Endothelial cell (in vitro differentiated cells): ENCODE results near the gene CYP2B6. TPM values are rescaled to one million over a fixed set of nuclear protein-coding genes. Genes with fewer than 3 reads are reported as not detected.

ENCODE experiments used
- DNase-seq: peaks from one replicate; pipeline ENCODE4 v3.0.0; 2021; ENCODE audit warnings: low spot score
- H3K27ac Mint-ChIP-seq: one replicate; pipeline ENCODE4 v1.8.0; 2021; ENCODE audit warnings: mixed read lengths, inconsistent platforms; ENCODE audit not compliant: unreplicated experiment
- H3K27me3 Mint-ChIP-seq: one replicate; pipeline ENCODE4 v1.8.0; 2021; ENCODE audit warnings: mild to moderate bottlenecking, moderate library complexity, mixed read lengths, inconsistent platforms; ENCODE audit not compliant: unreplicated experiment
- H3K36me3 Mint-ChIP-seq: one replicate; pipeline ENCODE4 v1.8.0; 2021; ENCODE audit warnings: mild to moderate bottlenecking, low read depth, mixed read lengths, inconsistent platforms; ENCODE audit not compliant: unreplicated experiment
- H3K4me1 Mint-ChIP-seq: one replicate; pipeline ENCODE4 v1.8.0; 2021; ENCODE audit warnings: mild to moderate bottlenecking, mixed read lengths, inconsistent platforms; ENCODE audit not compliant: unreplicated experiment
- H3K4me3 Mint-ChIP-seq: one replicate; pipeline ENCODE4 v1.8.0; 2021; ENCODE audit warnings: mild to moderate bottlenecking, mixed read lengths, inconsistent platforms; ENCODE audit not compliant: unreplicated experiment
- H3K9me3 Mint-ChIP-seq: one replicate; pipeline ENCODE4 v1.8.0; 2021; ENCODE audit warnings: mixed read lengths, inconsistent platforms; ENCODE audit not compliant: unreplicated experiment
- total RNA-seq: library from RNA; stranded (reverse); fragmentation: NEBNext Ultra II Directional; extraction: Animal tissue kit (Norgen Biotek cat#: 25700); gene quantifications from one replicate; pipeline ENCODE4 v1.2.1, GENCODE V29; 2021; ENCODE audit not compliant: unreplicated experiment
- TF ChIP-seq, protein P1 (sequence below): fragments of 200-600 bp; sonication (generic); IDR thresholded peaks from one replicate; pipeline ENCODE4 v1.5.0; 2021; ENCODE audit warnings: antibody characterized with exemption; ENCODE audit not compliant: unreplicated experiment

CYP2B6 gene
- total RNA-seq, 1 donor from 2014 or later: not detected

- Mint-ChIP-seq H3K4me1 (no peaks in the 10 kb centered on the region), H3K36me3 (peaks cover 2% of the 10 kb centered on the region), H3K27me3 (peaks cover 4% of the 10 kb centered on the region), H3K9me3 (peaks cover 11% of the 10 kb centered on the region), H3K27ac (no peak overlapping the region), H3K4me3 (no peak overlapping the region)
- TF ChIP-seq, protein P1, sequence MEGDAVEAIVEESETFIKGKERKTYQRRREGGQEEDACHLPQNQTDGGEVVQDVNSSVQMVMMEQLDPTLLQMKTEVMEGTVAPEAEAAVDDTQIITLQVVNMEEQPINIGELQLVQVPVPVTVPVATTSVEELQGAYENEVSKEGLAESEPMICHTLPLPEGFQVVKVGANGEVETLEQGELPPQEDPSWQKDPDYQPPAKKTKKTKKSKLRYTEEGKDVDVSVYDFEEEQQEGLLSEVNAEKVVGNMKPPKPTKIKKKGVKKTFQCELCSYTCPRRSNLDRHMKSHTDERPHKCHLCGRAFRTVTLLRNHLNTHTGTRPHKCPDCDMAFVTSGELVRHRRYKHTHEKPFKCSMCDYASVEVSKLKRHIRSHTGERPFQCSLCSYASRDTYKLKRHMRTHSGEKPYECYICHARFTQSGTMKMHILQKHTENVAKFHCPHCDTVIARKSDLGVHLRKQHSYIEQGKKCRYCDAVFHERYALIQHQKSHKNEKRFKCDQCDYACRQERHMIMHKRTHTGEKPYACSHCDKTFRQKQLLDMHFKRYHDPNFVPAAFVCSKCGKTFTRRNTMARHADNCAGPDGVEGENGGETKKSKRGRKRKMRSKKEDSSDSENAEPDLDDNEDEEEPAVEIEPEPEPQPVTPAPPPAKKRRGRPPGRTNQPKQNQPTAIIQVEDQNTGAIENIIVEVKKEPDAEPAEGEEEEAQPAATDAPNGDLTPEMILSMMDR: no peak
- no peak for DNase-seq
These were observed 42.3 kb upstream of the CYP2B6 start for GRCh38 chr19:40948580-40949299.

- H3K4me3 Mint-ChIP-seq: no peak overlapping the region
- peaks cover 27% of the 10 kb centered on the region for H3K9me3 Mint-ChIP-seq
- H3K36me3 Mint-ChIP-seq: peaks cover 2% of the 10 kb centered on the region
- TF ChIP-seq, protein P1: no peak
- H3K4me1 Mint-ChIP-seq: no peaks in the 10 kb centered on the region
- no peak overlapping the region for H3K27ac Mint-ChIP-seq
- H3K27me3 Mint-ChIP-seq: peaks cover 4% of the 10 kb centered on the region
- no peak for DNase-seq
These were observed 36.5 kb upstream of the CYP2B6 start for GRCh38 chr19:40954573-40954972.

GRCh38 chr19:40959338-40959737 is 31.7 kb upstream of the CYP2B6 start:
- TF ChIP-seq, protein P1: no peak
- H3K4me3 Mint-ChIP-seq: no peak overlapping the region
- H3K27me3 Mint-ChIP-seq: peaks cover 5% of the 10 kb centered on the region
- no peaks in the 10 kb centered on the region for H3K36me3 Mint-ChIP-seq
- peaks cover 13% of the 10 kb centered on the region for H3K9me3 Mint-ChIP-seq
- no peak for DNase-seq
- no peaks in the 10 kb centered on the region for H3K4me1 Mint-ChIP-seq
- H3K27ac Mint-ChIP-seq: no peak overlapping the region

GRCh38 chr19:40960062-40960685 is 30.9 kb upstream of the CYP2B6 start:
- Mint-ChIP-seq H3K4me3 (no peak overlapping the region), H3K27ac (no peak overlapping the region), H3K9me3 (peaks cover 5% of the 10 kb centered on the region), H3K36me3 (no peaks in the 10 kb centered on the region), H3K27me3 (peaks cover 5% of the 10 kb centered on the region), H3K4me1 (no peaks in the 10 kb centered on the region)
- TF ChIP-seq, protein P1: no peak
- no peak for DNase-seq

DNA sequence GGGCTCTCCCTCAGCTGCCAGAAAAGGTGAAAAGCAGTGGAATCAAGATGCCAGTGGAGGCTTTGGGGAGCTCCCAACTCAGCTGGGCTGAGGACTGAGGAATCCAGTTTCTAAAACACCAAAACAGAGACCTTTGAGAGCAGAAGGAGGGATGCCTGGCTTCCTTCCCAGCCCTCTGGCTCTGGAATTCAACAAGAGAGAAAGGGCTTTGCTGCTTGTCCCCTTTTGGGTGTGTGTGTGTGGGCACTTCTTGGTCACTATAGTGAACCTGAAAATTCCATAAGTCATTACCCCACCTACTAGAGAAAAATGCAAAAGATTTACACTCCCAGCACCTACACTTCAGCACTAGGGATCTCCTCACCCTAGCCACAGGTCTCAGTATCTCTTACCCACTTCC is 30.3 kb upstream of the CYP2B6 start:
- no peak overlapping the region for H3K4me3 Mint-ChIP-seq
- no peak for DNase-seq
- TF ChIP-seq, protein P1: no peak

More for the DNA sequence above, 30.3 kb upstream of the CYP2B6 start:
- Mint-ChIP-seq H3K36me3 (no peaks in the 10 kb centered on the region), H3K27me3 (peaks cover 5% of the 10 kb centered on the region), H3K4me1 (no peaks in the 10 kb centered on the region), H3K27ac (no peak overlapping the region), H3K9me3 (peaks cover 4% of the 10 kb centered on the region)
